K562 (cell line): ENCODE results near the gene UBR1. TPM values are rescaled to one million over a fixed set of nuclear protein-coding genes. Genes with fewer than 3 reads are reported as not detected.

ENCODE experiments used
- ATAC-seq: fragments of 200-7000 bp; cut with Tn5 transposase; 3 replicates; pipeline ENCODE4 v1.9.1; 2020; ENCODE audit warnings: moderate library complexity
- BruUV-seq: library from RNA; stranded (reverse); fragments of 400-500 nt; replicated peaks from 2 replicates; lab custom pipeline; 2021; lab: Mats Ljungman, UMichigan
- CTCF ChIA-PET: fragments of 300-600 bp; formaldehyde crosslinking; extraction: SDS; loops from one replicate; lab custom pipeline; 2021; ENCODE audit warnings: low intra/inter-chr PET ratio; lab: Yijun Ruan, JAX
- POLR2A ChIA-PET: fragments of 300-600, 350-650 bp; sonication (Branson Sonifier 250); formaldehyde crosslinking; extraction: SDS; loops from one replicate; lab custom pipeline; 2021; ENCODE audit warnings: antibody characterized with exemption, inconsistent platforms; lab: Yijun Ruan, JAX
- DNase-seq, 4 experiments: peaks; one replicate each; pipeline versions ENCODE4 v3.0.0 to v3.0.0-alpha.2; 2011 to 2018; ENCODE audit warnings: low spot score in 3 of 4, mixed read lengths in 3 of 4; ENCODE audit errors: extremely low read depth in 1 of 4
- FAIRE-seq: peaks from 2 replicates; lab custom pipeline; 2011; peaks lifted over from hg19 to GRCh38; lab: Jason Lieb, UNC
- H2AFZ ChIP-seq: 2 replicates; pipeline ENCODE4 v1.6.0; 2011; ENCODE audit warnings: low read depth, low read length, control low read depth, inconsistent platforms
- H3K27ac ChIP-seq: fragments of 200-600 bp; 3 replicates; pipeline ENCODE4 v1.8.0; 2011; ENCODE audit warnings: low read depth, mild to moderate bottlenecking, control low read depth, inconsistent platforms, low read length, moderate library complexity, mixed read lengths; ENCODE audit errors: extremely low read depth
- H3K27me3 ChIP-seq, 2 experiments: fragments of 300-600 bp in 1 of 2; 2 replicates in 1 of 2; 3 replicates in 1 of 2; pipeline versions ENCODE4 v1.6.0 to v1.8.0; 2011; ENCODE audit warnings: inconsistent platforms in 2 of 2, low read length in 2 of 2, mild to moderate bottlenecking in 1 of 2, mixed read lengths in 1 of 2, moderate library complexity in 1 of 2; ENCODE audit not compliant: control insufficient read depth in 2 of 2, insufficient read depth in 2 of 2
- H3K36me3 ChIP-seq: fragments of 300-600 bp; 3 replicates; pipeline ENCODE4 v1.8.0; 2011; ENCODE audit warnings: mild to moderate bottlenecking, low read length, inconsistent platforms; ENCODE audit not compliant: control insufficient read depth, insufficient read depth
- H3K4me1 ChIP-seq, 2 experiments: fragments of 200-600 bp in 1 of 2; replicated peaks in 1 of 2; 2 replicates in 1 of 2; 3 replicates in 1 of 2; pipeline versions ENCODE4 v1.5.1 to v1.8.0; 2011; ENCODE audit warnings: inconsistent platforms in 2 of 2, low read length in 2 of 2, mild to moderate bottlenecking in 1 of 2, mixed read lengths in 1 of 2, moderate library complexity in 1 of 2; ENCODE audit not compliant: control insufficient read depth in 2 of 2, insufficient read depth in 2 of 2
- H3K4me2 ChIP-seq: 2 replicates; pipeline ENCODE4 v1.6.1; 2011; ENCODE audit warnings: low read length, control low read depth, inconsistent platforms, mixed read lengths; ENCODE audit not compliant: insufficient read depth
- H3K4me3 ChIP-seq: fragments of 200-600 bp; sonication (generic), shearing (Covaris generic); 2 replicates; pipeline ENCODE4 v1.5.1; 2016; ENCODE audit warnings: control low read depth, inconsistent platforms
- H3K79me2 ChIP-seq: fragments of 200-600 bp; 3 replicates; pipeline ENCODE4 v1.8.0; 2011; ENCODE audit warnings: low read length, inconsistent platforms; ENCODE audit not compliant: control insufficient read depth, insufficient read depth
- H3K9ac ChIP-seq, 2 experiments: 2 replicates each; pipeline versions ENCODE4 v1.6.0 to v1.6.1; 2011; ENCODE audit warnings: low read depth in 2 of 2, low read length in 2 of 2, control low read depth in 1 of 2, inconsistent platforms in 1 of 2, mild to moderate bottlenecking in 1 of 2, mixed read lengths in 1 of 2; ENCODE audit not compliant: insufficient read depth in 1 of 2
- H3K9me1 ChIP-seq: one replicate; pipeline ENCODE4 v1.6.0; 2011; ENCODE audit warnings: inconsistent platforms, mild to moderate bottlenecking, low read length, moderate library complexity; ENCODE audit not compliant: control insufficient read depth, insufficient read depth
- H3K9me3 ChIP-seq: replicated peaks from 2 replicates; pipeline ENCODE4 v1.5.1; 2011; ENCODE audit warnings: low read depth, low read length, inconsistent platforms; ENCODE audit not compliant: control insufficient read depth, insufficient read depth
- H4K20me1 ChIP-seq: replicated peaks from 2 replicates; pipeline ENCODE4 v1.6.1; 2011; ENCODE audit warnings: low read length, inconsistent platforms, mixed read lengths; ENCODE audit not compliant: control insufficient read depth, insufficient read depth
- ARID1B ChIP-seq: fragments of 450-650 bp; IDR thresholded peaks from 2 replicates; pipeline ENCODE4 v1.6.1; 2016; ENCODE audit warnings: antibody characterized with exemption, mild to moderate bottlenecking, inconsistent platforms
- DEAF1 ChIP-seq: fragments of 450-650 bp; formaldehyde crosslinking; IDR thresholded peaks from 2 replicates; pipeline ENCODE4 v1.4.0; 2020; ENCODE audit warnings: mild to moderate bottlenecking, moderate library complexity
- HNRNPLL ChIP-seq: fragments of 200-400 bp; formaldehyde crosslinking; IDR thresholded peaks from 2 replicates; pipeline ENCODE4 v1.6.1; 2017; ENCODE audit warnings: low read length, low read depth, mild to moderate bottlenecking; ENCODE audit not compliant: poor library complexity, severe bottlenecking
- MTA1 ChIP-seq: fragments of 450-650 bp; IDR thresholded peaks from 2 replicates; pipeline ENCODE4 v1.6.1; 2017; ENCODE audit warnings: borderline replicate concordance
- NR2F6 ChIP-seq: fragments of 450-650 bp; formaldehyde crosslinking; IDR thresholded peaks from 2 replicates; pipeline ENCODE4 v1.4.0; 2020; ENCODE audit warnings: mild to moderate bottlenecking
- POLR2AphosphoS2 ChIP-seq: IDR thresholded peaks from 2 replicates; pipeline ENCODE4 v1.6.1; 2012; ENCODE audit warnings: low read length, improper control_type of control experiment
- SAFB ChIP-seq: fragments of 200-400 bp; formaldehyde crosslinking; IDR thresholded peaks from 2 replicates; pipeline ENCODE4 v1.6.1; 2017; ENCODE audit warnings: low read depth, low read length, borderline replicate concordance
- SIN3A ChIP-seq, 2 experiments: fragments of 150-350 bp in 1 of 2; IDR thresholded peaks; 2 replicates each; pipeline ENCODE4 v1.6.1; 2011 to 2016; ENCODE audit warnings: borderline replicate concordance in 2 of 2, low read depth in 2 of 2, low read length in 2 of 2, mild to moderate bottlenecking in 2 of 2, moderate library complexity in 2 of 2; ENCODE audit not compliant: control insufficient read depth in 1 of 2
- SMARCA4 ChIP-seq: fragments of 450-650 bp; IDR thresholded peaks from 2 replicates; pipeline ENCODE4 v1.6.1; 2016
- STAG1 ChIP-seq: sonication (generic); formaldehyde crosslinking; IDR thresholded peaks from 2 replicates; pipeline ENCODE4 v1.5.0; 2020; ENCODE audit warnings: missing genetic modification reagents, borderline replicate concordance
- XRCC3 ChIP-seq: fragments of 450-650 bp; IDR thresholded peaks from 2 replicates; pipeline ENCODE4 v1.6.1; 2017; ENCODE audit warnings: mild to moderate bottlenecking, moderate library complexity
- XRCC5 ChIP-seq: fragments of 200-400 bp; formaldehyde crosslinking; IDR thresholded peaks from 2 replicates; pipeline ENCODE4 v1.6.1; 2017; ENCODE audit warnings: low read depth, mild to moderate bottlenecking, low read length
- ZNF316 ChIP-seq: fragments of 450-650 bp; IDR thresholded peaks from 2 replicates; pipeline ENCODE4 v1.6.1; 2016
- ZNF512 ChIP-seq: IDR thresholded peaks from 2 replicates; pipeline ENCODE4 v1.6.1; 2016; ENCODE audit warnings: missing genetic modification characterization, missing compliant biosample characterization
- WGBS: fragments of 100-300 bp; shearing (Covaris generic); methylation state at CpG from one replicate; pipeline ENCODE4 v1.1.6; 2016; ENCODE audit warnings: low coverage, mixed read lengths; ENCODE audit not compliant: insufficient coverage; ENCODE audit errors: missing lambda C conversion rate; 5-methylcytosine and 5-hydroxymethylcytosine counted together
- in situ Hi-C: fragments of 300-500 bp; cut with MboI; formaldehyde crosslinking; loops from 4 replicates; pipeline ENCODE4 v1.15.0; 2018; ENCODE audit warnings: inconsistent platforms, mixed read lengths
- intact Hi-C: fragments of 100-400 bp; cut with micrococcal nuclease; formaldehyde crosslinking; loops from 2 replicates; pipeline ENCODE4 v1.14.2; 2022
- polyA plus RNA-seq, 8 experiments: library from polyadenylated mRNA; depleted of rRNA in 4 of 8; stranded (reverse) in 5 of 8; unstranded in 3 of 8; fragments of >200 nt; fragmentation: Nextera tagmentation in 2 of 8; fragmentation: Illumina TruSeq in 1 of 8; extraction: Ambion mirVana in 2 of 8; extraction: Trizol in 1 of 8; gene quantifications; 2 replicates each; pipeline versions ENCODE4 v1.2.1 to v1.2.3, GENCODE V29; 2011 to 2014; ENCODE audit warnings: inconsistent platforms in 1 of 8, missing spikeins in 1 of 8
- total RNA-seq, 7 experiments: library from RNA; depleted of rRNA in 6 of 7; stranded (reverse); fragments of >200 nt in 6 of 7; fragmentation: Illumina TruSeq in 2 of 7; extraction: Trizol in 2 of 7; gene quantifications; 2 replicates each; pipeline versions ENCODE4 v1.2.1 to v1.2.3, GENCODE V29; 2011 to 2021; ENCODE audit warnings: low replicate concordance in 1 of 7
- TF ChIP-seq, protein P1 (sequence below): fragments of 450-650 bp; IDR thresholded peaks from 2 replicates; pipeline ENCODE4 v1.6.1; 2016; ENCODE audit warnings: missing biosample characterization, missing genetic modification characterization

Gene UBR1
- total and polyA plus RNA-seq, 9 of the 15 experiments (the other 6 are each of a cell fraction or from before 2014, with no cell fraction given): 5.8 to 30.7 (median 15.3) TPM

GRCh38 chr15:43095243-43095642 is 10.6 kb downstream of the UBR1 start (continued):
- TF ChIP-seq, protein P1, sequence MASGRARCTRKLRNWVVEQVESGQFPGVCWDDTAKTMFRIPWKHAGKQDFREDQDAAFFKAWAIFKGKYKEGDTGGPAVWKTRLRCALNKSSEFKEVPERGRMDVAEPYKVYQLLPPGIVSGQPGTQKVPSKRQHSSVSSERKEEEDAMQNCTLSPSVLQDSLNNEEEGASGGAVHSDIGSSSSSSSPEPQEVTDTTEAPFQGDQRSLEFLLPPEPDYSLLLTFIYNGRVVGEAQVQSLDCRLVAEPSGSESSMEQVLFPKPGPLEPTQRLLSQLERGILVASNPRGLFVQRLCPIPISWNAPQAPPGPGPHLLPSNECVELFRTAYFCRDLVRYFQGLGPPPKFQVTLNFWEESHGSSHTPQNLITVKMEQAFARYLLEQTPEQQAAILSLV (tag): no peak
- TF ChIP-seq HNRNPLL (peak; percentile 38), SMARCA4 (0 out of 2 replicates have a peak, but pooled peaks have one; percentile 50), XRCC5 (no peak), NR2F6 (CRISPR knock-in tag) (no peak), ARID1B (peak; percentile 16), XRCC3 (no peak), SAFB (no peak), MTA1 (0 out of 2 replicates have a peak, but pooled peaks have one; percentile 32)

DNA sequence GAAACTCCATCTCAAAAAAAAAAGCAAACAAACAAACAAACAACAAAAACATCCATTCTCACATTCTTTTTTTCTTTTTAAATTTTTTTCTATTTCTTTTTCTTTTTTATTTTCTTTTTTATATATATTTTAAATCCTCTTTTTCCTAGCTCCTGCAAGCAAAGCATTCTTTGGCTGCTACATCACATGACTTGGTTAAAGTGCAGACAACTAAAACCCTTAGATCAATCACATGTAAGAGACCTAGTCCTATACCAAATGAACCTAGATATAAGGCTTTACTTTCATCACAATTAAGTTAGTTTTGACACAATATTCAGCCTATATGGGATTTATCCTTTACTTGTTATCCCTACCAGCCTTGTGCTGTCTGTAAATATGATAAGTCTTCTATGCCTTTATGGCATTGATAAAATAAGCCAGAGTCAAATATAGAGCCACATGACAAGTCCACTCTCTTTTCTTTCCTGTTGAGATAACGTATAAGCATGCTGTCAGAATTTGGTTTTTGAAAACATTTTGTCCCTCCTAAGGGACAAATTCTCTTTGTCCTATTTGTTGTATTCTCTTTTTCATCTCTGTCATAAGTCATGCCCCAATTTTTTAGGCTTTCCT is 11.3 kb downstream of the UBR1 start:
- Histone ChIP-seq H3K9me3 (no peaks in the 10 kb centered on the region), H3K4me2 (peak overlapping the region; percentile 55), H3K36me3 (peaks cover 45% of the 10 kb centered on the region), H3K79me2 (peaks cover 86% of the 10 kb centered on the region), H3K4me1 (peaks cover 11 to 26% of the 10 kb centered on the region in 2 experiments), H4K20me1 (no peaks in the 10 kb centered on the region), H3K9ac (peak overlapping the region in 1 of 2 experiments; percentile 42; a peak in 2 of 4 replicates), H3K27me3 (no peaks in the 10 kb centered on the region), H3K9me1 (no peaks in the 10 kb centered on the region), H2AFZ (peak overlapping the region; percentile 46), H3K4me3 (no peak overlapping the region), H3K27ac (peak overlapping the region; percentile 50)
- DNase-seq: peak in 2 of 4 experiments; percentile 36 to 48
- in situ Hi-C loops (no loop called here), intact Hi-C loops (no loop called here)
- WGBS: 0% methylated on average over 1 of the region's 1 CpG
- no TSS peak for BruUV-seq
- ChIA-PET POLR2A (interaction anchor here (0.7 to 0.9 kb wide), 2 partner anchors 10 to 28 kb away, joined by 3 read pairs; no protein-coding TSS in a partner anchor), CTCF (no interaction called here)
- peak; percentile 75 for ATAC-seq
- peak; percentile 11 for FAIRE-seq
- TF ChIP-seq ZNF512: no peak
- TF ChIP-seq SIN3A (IDR thresholded peaks at IDR 0.05; ENCODE audit: borderline replicate concordance in 2 of 2, control insufficient read depth in 1 of 2, low read depth in 2 of 2, low read length in 2 of 2): no peak
- no peak for TF ChIP-seq DEAF1
- no peak for TF ChIP-seq ZNF316
- no peak for TF ChIP-seq POLR2AphosphoS2
- TF ChIP-seq STAG1 (CRISPR knock-in tag): no peak
